ENCODE data around the gene LRRC46.

Gene LRRC46

GRCh38 chr17:47831003-47831933 is at the start of gene LRRC46, which contains the start of gene MRPL10:
Gene LRRC46, plus strand, starts transcription at chr17:47831670. Its CDS starts 320 bp downstream, at chr17:47831990.
Gene MRPL10, minus strand, starts transcription at chr17:47831541. Its CDS starts 30 bp downstream, at chr17:47831511.
- DNase-seq (ENCODE audit: extremely low read depth in 1 of 2, low read depth in 1 of 2), result peak; percentile 74 to 87

GRCh38 chr17:47785538-47786123 is 45.8 kb upstream of the LRRC46 start:
- no peak for DNase-seq (ENCODE audit: extremely low read depth in 1 of 2, low read depth in 1 of 2)

DNA sequence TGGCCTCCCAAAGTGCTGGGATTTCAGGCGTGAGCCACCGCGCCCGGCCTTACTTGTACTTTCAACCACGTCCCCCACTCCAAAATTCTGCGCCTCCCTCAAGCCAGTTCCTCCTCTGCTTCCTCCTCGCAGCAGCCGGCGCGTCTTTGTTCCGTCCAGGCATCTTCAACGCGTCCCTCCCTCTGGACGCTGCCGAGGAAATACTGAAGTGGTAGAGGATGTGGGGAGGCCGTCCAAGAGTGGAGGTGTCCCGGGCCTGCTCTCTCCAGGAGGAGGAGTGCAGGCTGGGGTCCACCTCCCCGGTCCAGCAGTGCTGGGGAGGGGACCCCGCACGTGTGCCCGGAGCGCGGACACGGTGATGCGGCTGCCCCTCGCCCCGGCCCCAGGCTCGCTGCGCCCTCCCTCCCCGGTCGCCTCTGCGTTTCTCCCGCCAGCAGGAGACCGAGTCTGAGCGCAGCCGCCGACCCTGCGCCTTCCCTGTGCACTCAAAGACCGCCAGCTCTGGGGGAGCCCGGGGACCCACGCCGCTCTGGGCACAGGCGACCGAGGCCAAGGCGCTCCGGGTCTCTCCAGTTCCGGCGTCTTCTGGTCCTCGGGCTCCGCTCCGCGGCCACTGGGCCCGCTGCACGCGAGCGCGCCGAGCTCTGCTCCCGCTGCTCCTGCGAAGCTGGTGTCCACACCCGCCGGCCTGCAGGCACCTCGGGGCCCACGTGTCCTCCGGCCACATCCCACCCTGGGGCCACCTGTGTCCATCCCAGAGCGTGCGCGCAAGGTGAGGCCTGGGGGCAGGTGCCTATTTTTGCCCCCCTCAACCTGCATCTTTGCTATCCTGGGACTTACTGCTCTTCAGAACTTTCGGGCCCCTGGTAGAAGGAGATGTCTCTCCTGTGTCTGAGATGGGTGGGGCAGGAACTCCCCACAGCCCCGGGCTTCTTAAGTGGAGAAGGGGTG is 41.6 kb upstream of the LRRC46 start:
- peak in 1 of 2 donors; percentile 25 for DNase-seq (ENCODE audit: extremely low read depth in 1 of 2, low read depth in 1 of 2)

DNA sequence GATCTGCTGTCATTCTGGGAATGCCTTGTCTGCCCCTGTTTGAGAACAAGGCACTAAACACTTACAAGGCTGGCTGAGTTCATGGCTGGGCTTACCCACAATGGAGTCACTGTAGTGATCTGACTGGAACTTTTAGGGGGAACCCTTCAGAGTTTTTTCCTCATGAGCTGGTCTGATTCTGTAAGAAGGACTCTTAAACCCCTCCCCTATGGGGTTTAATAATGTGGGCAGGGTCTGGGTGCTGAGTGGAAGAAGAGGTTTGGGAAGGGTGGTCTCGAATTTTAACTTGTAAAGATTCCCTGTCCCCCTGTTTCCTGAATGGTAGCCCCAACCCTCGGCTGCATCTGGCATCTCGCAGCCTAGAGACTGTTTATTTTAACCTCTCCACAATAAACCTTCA is 40.4 kb upstream of the LRRC46 start:
- no peak for DNase-seq (ENCODE audit: extremely low read depth in 1 of 2, low read depth in 1 of 2)

- no peak for DNase-seq (ENCODE audit: extremely low read depth in 1 of 2, low read depth in 1 of 2)
These were observed 39.0 kb upstream of the LRRC46 start for GRCh38 chr17:47792457-47792856.

GRCh38 chr17:47792979-47793378 is 38.5 kb upstream of the LRRC46 start:
- no peak for DNase-seq (ENCODE audit: extremely low read depth in 1 of 2, low read depth in 1 of 2)

DNA sequence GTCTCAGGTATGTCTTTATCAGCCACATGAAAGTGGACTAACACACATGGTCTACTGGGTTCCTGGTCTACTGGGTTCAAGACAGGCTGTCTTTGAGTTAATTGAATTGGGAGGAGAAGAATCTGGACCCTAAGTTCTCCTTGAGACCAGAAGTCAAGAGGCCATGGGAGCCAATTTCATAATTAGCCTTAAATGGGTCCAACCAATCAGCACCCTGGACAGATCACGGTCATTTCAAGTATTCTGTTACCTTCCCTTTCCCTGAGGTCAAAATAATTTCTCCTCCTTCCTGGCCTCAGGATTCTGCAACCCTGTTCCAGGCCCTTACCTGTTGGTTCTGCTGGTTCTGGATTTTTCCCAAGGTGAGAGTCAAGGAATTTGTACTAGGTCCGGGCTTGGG is 33.7 kb upstream of the LRRC46 start:
- no peak for DNase-seq (ENCODE audit: extremely low read depth in 1 of 2, low read depth in 1 of 2)

GRCh38 chr17:47800686-47801085 is 30.8 kb upstream of the LRRC46 start:
- DNase-seq (ENCODE audit: extremely low read depth in 1 of 2, low read depth in 1 of 2), result no peak

DNA sequence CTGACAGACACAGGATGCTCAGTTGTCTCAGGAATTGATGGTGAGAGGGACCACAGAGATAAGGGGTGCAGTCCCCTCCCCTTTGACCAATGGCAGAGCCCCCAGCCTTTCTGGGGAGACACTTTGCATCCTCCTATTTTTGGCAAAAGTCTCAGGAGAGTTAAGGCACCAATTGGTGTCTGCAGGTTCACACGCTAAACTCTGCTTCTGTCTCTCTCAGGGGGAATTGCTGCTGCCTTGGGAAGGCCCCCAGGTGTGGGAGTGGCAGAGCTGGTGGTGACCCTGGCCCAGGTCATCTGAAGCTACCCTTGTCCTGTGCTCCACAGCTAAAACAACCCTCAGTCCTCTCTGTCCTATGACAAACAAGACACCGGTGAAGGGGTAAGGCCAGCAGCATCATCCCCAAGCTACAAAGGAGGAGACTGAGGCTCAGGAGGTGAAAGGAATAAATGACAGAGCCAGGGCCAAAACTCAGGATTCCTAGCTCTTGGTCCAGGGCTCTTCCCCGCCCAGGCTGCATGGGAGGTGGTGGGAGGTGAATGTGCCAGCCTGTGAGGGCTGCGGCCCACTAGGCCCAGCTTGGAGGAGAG is 30.2 kb upstream of the LRRC46 start:
- DNase-seq (ENCODE audit: extremely low read depth in 1 of 2, low read depth in 1 of 2), result no peak

- no peak for DNase-seq (ENCODE audit: extremely low read depth in 1 of 2, low read depth in 1 of 2)
These were observed 29.6 kb upstream of the LRRC46 start for GRCh38 chr17:47801906-47802305.

DNA sequence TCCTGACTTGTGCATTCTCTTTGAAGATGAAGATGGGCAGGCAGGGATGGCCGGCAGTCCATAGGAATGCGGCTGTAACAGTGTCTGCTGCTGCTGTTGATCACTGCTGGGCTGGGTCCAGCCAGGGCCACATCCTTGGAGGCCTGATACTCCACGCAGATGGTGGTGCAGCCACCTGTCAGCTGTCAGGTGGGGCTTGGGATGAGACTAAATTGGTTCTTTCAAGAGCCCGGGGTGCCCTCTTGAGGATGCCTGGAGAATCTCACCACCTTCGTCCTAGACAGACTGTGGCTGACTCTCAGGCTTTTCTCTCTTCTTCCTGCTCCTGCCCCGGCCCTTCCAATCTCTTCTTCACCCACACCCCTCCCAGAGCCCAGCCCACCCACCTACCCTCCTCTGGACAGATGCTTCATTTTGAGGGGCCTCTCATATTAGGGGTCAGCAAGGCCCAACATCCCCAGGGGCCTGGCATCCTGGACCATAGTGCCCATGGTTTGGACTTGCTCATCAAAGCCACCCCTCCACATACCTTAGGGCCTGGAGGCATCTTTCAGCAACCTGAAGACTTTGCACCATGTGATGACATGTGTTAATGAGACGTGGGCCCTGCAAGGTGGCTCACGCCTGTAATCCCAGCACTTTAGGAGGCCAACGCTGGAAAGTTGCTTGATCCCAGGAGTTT is 29.0 kb upstream of the LRRC46 start:
- DNase-seq (ENCODE audit: extremely low read depth in 1 of 2, low read depth in 1 of 2), result peak; percentile 21 to 26

DNA sequence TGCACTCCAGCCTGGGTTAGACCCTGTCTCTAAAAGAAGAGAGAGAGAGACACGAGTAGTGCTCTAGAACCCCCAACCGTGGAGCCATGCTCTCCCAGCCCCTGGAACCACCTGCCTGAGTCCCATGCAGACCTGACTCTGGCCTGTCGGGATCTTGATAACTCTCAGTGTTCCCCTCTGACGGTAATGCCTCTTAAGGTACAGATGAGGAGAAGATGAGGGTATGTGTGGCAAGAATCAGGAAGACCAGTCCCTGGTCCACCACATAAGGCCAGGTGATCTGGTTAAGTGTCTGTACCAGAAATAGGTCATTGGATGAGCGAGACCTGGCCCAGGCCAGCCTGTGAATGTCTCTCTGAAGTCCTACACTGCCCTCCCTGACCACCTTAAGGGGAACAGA is 28.3 kb upstream of the LRRC46 start:
- DNase-seq (ENCODE audit: extremely low read depth in 1 of 2, low read depth in 1 of 2), result no peak

- no peak for DNase-seq (ENCODE audit: extremely low read depth in 1 of 2, low read depth in 1 of 2)
These were observed 27.7 kb upstream of the LRRC46 start for GRCh38 chr17:47803751-47804150.

DNA sequence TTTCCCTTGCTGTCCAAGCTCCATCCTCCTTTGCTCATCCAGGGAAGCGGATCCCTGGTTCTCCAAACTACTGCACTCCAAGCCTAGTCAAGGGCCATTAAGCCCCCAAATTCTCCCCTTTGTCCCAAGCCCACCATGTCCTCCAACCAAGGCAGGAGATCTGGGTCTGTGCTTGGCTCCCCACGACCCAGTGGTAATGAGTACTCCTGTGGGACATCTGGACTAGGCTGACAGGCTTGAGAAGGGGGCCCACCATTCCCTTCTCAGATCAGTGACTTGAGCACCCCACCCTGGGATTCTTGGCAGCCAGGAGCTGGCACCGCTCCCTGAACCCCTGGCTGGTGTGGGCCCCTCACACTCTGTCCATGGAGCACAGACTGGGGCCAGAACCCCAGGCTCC is 27.0 kb upstream of the LRRC46 start:
- no peak for DNase-seq (ENCODE audit: extremely low read depth in 1 of 2, low read depth in 1 of 2)

- no peak for DNase-seq (ENCODE audit: extremely low read depth in 1 of 2, low read depth in 1 of 2)
These were observed 25.2 kb upstream of the LRRC46 start for GRCh38 chr17:47806026-47806912.

GRCh38 chr17:47806913-47807255 is 24.6 kb upstream of the LRRC46 start:
- no peak for DNase-seq (ENCODE audit: extremely low read depth in 1 of 2, low read depth in 1 of 2)

DNA sequence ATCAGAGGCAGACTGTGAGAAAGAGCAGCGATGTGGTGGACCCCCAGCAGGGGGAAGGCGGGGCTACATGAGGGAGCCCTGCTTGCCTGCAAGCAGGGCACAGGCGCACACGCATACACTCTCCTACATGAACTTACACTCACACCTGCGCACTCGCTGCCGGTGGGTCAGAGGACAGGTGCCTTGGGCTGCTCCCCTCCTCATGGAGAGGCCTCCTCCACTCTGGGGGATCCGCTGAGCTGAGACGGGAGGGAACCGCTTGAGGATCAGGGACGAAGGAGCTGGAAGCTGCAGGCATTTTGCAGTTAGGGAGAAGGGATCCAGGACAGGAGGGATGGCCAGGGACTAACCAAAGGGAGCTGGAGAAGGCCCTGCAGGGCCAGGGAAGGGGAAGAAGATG is 24.0 kb upstream of the LRRC46 start:
- DNase-seq (ENCODE audit: extremely low read depth in 1 of 2, low read depth in 1 of 2), result no peak

- DNase-seq (ENCODE audit: extremely low read depth in 1 of 2, low read depth in 1 of 2), result no peak
These were observed 23.2 kb upstream of the LRRC46 start for GRCh38 chr17:47808036-47808829.
